GM12801 (cell line): ENCODE results near the gene GCDH.

Experiments
- TF ChIP-seq, protein P1 (sequence below): IDR thresholded peaks from one replicate; pipeline ENCODE4 v1.5.1; 2011; ENCODE audit warnings: control low read depth; ENCODE audit not compliant: insufficient read length; ENCODE audit errors: extremely low read depth

Gene GCDH

DNA sequence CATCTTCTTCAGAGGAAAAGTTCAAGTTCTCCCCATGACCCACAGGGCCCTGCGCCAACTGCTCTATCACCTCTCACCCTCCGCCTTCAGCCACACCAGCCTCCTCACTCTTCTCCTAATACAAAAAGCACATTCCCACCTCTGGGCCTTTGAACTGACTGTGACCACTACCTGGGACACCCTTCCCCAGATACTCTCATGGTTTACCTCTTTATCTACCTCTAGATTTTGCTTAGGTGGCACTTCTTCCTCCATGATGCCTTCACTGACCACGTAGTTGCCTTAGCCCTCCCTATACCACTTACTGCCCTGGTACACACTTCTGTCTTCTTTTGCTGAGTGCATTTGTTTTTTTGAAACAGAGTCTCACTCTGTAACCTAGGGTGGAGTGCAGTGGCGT, 32.0 kb downstream of the GCDH start:
- TF ChIP-seq, protein P1, sequence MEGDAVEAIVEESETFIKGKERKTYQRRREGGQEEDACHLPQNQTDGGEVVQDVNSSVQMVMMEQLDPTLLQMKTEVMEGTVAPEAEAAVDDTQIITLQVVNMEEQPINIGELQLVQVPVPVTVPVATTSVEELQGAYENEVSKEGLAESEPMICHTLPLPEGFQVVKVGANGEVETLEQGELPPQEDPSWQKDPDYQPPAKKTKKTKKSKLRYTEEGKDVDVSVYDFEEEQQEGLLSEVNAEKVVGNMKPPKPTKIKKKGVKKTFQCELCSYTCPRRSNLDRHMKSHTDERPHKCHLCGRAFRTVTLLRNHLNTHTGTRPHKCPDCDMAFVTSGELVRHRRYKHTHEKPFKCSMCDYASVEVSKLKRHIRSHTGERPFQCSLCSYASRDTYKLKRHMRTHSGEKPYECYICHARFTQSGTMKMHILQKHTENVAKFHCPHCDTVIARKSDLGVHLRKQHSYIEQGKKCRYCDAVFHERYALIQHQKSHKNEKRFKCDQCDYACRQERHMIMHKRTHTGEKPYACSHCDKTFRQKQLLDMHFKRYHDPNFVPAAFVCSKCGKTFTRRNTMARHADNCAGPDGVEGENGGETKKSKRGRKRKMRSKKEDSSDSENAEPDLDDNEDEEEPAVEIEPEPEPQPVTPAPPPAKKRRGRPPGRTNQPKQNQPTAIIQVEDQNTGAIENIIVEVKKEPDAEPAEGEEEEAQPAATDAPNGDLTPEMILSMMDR: no peak

DNA sequence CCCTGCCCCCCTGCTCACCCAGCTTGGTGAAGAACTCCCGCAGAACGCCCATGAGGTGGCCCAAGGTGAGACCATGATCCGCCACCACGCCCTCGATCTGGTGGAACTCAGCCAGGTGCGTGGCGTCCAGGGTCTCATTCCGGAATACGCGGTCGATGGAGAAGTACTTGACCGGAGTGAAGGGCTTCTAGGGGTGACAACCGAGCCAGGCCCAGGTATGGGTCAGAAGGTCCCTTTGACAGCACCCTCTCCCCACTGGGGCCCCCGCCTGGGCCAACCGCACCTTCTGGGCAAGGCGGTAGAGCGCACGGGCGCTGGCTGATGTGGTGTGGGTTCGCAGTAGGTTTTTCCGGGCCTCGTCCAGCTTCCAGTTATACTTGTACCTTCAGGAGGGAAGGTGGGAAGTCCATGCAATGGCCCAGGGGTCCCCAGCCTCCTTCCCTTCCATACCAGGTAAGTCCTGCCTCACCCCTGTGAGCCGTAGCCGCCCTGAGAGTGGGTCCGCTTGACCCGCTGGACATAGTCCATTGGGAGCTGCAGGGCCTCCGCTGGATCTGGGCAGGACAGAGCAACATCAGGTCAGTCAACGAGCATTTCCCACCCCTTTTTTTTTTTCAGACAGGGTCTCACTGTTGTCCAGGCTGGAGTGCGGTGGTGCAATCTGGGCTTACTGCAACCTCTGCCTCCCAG, 33.8 kb downstream of the GCDH start:
- TF ChIP-seq, protein P1: no peak

DNA sequence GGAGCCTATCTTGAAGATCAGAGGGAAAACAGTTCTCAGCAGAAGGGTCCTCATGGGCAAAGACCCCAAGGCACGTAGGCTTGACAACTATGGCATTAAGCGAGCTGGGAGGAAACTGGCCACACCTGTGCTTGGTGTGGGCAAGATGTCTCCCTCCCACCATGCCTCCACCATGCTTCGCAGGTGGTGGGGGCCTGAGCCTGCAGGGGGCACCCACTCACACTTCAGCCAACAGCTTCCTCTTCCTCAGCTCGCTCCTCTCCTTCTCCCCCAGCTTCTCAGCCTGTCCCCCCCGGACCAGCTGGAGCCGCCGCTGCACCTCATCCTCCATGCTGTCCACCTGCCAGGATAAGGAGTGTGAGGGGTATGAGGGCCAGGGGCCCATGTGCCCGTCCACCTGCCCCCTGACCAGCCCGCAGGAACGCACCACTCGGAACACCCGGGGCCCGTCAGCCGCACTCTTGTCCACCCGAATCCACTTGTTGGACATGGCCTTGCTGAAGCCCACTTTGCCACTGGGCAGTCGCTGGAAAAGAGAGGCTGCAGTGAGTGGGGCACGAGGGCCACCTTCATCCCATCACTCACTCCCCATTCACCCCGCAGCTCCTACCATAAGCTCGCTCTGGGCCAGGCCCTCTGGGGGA, 39.2 kb downstream of the GCDH start:
- TF ChIP-seq, protein P1: no peak

DNA sequence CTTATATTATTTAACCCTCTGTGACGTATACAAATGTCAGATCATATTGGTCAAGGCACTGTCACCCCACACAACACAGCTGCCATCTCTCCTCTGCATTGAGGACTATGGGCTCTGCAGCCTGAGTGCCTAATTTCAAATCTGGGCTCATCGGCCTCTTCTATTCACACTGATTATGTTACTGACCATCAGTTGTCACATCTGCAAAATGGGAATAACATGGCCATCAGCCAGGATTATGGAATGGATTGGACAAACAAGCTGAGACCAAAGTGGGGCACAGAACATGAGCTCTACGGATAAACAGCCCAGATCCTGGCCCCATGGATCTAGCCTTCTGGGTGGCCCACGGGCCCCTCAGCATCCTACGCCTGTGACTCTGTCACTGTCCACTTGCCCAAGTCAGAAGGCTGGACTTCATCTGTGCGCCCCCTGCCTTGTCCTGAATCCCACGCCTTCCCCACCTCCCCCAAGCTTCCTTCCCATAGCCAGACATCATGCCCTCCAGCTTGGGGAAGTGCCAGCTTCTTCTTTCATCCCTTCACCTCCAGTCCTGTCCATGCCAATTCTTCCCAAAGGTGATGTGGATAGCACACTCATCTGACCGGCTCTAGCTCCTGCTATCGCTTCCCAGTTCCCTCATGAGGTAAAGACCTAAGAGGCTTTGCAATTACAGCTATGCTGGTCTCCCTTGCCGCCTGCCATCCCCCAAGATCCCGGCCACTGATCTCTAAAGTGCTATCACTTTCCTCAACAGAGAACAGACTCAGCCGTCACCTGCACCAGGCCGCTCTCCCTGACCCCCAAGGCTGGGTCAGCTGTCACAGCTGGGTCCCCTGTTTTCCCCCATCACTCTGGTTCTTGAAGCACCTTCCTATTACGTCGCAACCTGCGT, 41.7 kb downstream of the GCDH start:
- TF ChIP-seq, protein P1: no peak

DNA sequence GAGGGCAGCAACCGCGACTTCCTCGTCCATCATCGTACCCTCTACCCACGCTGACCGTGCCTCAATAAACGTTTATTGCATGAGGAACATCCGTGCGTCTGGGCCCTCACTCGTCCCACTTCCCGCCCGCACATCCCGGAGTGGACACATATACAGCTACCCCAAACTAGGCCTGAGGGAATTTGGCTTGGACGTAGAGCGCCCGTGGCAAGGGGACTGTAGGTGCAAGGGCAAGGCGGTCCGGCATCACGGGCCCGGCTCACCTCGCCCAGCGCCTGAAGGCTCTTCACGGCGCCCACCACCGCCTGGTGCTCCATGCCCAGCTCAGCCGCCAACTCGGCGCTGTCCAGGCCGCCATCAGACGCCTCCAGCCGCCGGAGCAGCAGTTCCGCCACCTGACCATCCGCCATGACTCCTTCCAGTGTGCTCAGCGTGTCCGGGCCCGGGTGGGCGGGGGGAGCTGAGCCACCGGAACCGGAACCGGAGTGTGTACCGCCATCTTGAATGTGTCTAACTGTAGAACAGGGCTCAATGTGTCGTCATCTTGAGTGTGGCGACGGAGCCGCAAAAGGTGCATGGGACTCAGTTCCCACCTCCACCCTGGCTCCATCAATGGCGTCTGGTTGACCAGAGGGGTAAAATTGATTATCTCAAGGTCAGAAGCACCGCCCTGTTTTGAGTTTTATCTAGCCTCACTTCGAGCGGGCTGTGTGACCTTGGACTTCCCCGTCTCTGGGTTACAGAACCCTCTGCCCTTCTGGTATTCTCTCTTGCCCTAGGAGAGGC, 42.5 kb downstream of the GCDH start, which contains the start of gene FARSA:
FARSA (minus strand) TSS at position 425 of the 786 bp plus-strand sequence; CDS start at position 410, 15 bp downstream.
- TF ChIP-seq, protein P1: no peak

DNA sequence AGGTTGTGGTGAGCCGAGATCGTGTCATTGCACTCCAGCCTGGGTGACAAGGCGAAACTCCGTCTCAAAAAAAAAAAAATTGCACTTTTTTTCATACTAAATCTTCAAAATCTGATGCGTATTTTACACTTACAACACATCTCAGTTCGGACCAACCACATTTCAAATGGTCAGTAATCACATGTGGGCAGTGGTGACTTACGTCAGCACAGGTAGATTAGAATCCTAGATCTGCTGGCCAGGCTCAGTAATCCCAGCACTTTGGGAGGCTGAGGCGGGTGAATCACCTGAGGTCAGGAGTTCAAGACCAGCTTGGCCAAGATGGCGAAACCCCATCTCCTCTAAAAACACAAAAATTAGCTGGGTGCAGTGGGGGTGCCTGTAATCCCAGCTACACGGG, 44.1 kb downstream of the GCDH start:
- TF ChIP-seq, protein P1: no peak

DNA sequence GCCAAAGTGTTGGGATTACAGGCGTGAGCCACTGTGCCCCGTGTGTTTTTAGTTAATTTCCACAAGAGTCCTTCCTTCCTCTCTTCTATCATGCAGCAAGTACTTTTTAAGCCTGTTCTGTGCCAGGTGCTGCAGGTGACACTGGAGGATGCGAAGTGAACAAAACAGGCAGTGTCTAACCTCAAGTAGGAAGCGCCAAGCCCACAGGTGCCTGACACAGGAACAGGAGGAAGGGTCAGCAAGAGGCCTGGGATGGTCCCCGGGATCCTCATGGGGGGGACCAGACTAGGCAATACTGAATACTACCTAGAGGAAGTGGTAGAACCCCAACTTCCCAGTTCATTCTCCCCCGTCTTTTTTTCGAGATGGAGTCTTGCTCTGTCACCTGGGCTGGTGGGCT, 45.6 kb downstream of the GCDH start:
- TF ChIP-seq, protein P1: no peak
